ENCODE data around the gene WFDC5. TPM values are rescaled to one million over a fixed set of nuclear protein-coding genes. Genes with fewer than 3 reads are reported as not detected.
A peak's percentile ranks its signal among the peaks of the same experiment; 100 is the strongest.

Gene WFDC5
- total and polyA plus RNA-seq, 5 experiments from 2014 or later, result not detected

GRCh38 chr20:45061244-45061643, 53.7 kb downstream of the WFDC5 start:
- H3K4me1 Mint-ChIP-seq, result peaks cover 40 to 83% (median 72%) of the 10 kb centered on the region in 4 donors
- ATAC-seq, result no peak
- H3K4me3 Mint-ChIP-seq, result no peak overlapping the region
- no peaks in the 10 kb centered on the region for H3K27me3 Mint-ChIP-seq
- POLR2A ChIA-PET, result interaction anchor here (1.5 kb wide), 1 partner anchor 10 kb away, joined by 4 read pairs; no protein-coding TSS in a partner anchor
- no peak for DNase-seq
- H3K9me3 Mint-ChIP-seq, result no peaks in the 10 kb centered on the region
- peaks cover 8 to 82% (median 13%) of the 10 kb centered on the region in 3 donors for H3K36me3 Mint-ChIP-seq
- H3K27ac Mint-ChIP-seq, result peak overlapping the region in 5 of 10 donors; percentile 19 to 58 (median 31)

GRCh38 chr20:45060294-45060693, 54.7 kb downstream of the WFDC5 start:
- no peak for ATAC-seq
- Mint-ChIP-seq H3K27ac (peak overlapping the region in 9 of 10 donors; percentile 9 to 80 (median 41)), H3K36me3 (peaks cover 8 to 85% (median 13%) of the 10 kb centered on the region in 3 donors), H3K4me3 (no peak overlapping the region), H3K9me3 (no peaks in the 10 kb centered on the region), H3K4me1 (peaks cover 45 to 87% (median 75%) of the 10 kb centered on the region in 4 donors), H3K27me3 (no peaks in the 10 kb centered on the region)
- POLR2A ChIA-PET, result interaction anchor here (1.1 to 1.5 kb wide), 2 partner anchors 9 to 11 kb away, joined by 3 to 4 read pairs; no protein-coding TSS in a partner anchor
- DNase-seq, result no peak

Other genes with a start within 250 kb of the WFDC5 start
- gene YWHAB, start 229.5 kb downstream of the WFDC5 start, total RNA-seq, result 100 to 1,000 TPM; 209 to 221 TPM
- 100 to 1,000 TPM; 510 to 529 (median 523) TPM for gene YWHAB, start 229.5 kb downstream of the WFDC5 start, polyA plus RNA-seq
- gene PABPC1L, start 205.1 kb downstream of the WFDC5 start, total RNA-seq, result 10 to 100 TPM; 63.2 to 63.4 TPM
- gene PABPC1L, start 205.1 kb downstream of the WFDC5 start, polyA plus RNA-seq, result under 1 TPM; 0.28 to 0.74 (median 0.73) TPM
- gene TOMM34, start 154.8 kb downstream of the WFDC5 start, total RNA-seq, result 10 to 100 TPM in 1 of 2 experiments, 1 to 10 TPM in 1; 9.3 to 11.0 TPM
- 10 to 100 TPM; 12.7 to 27.2 (median 14.5) TPM for gene TOMM34, start 154.8 kb downstream of the WFDC5 start, polyA plus RNA-seq
- gene STK4, start 148.7 kb downstream of the WFDC5 start, total RNA-seq, result 100 to 1,000 TPM; 342 to 354 TPM
- 100 to 1,000 TPM; 178 to 192 (median 188) TPM for gene STK4, start 148.7 kb downstream of the WFDC5 start, polyA plus RNA-seq
- gene KCNS1, start 14.0 kb downstream of the WFDC5 start, total RNA-seq, result not detected
- not detected for gene KCNS1, start 14.0 kb downstream of the WFDC5 start, polyA plus RNA-seq
- gene WFDC12, start 9.3 kb upstream of the WFDC5 start, total RNA-seq, result not detected
- gene WFDC12, start 9.3 kb upstream of the WFDC5 start, polyA plus RNA-seq, result not detected
- gene PI3, start 59.7 kb upstream of the WFDC5 start, total RNA-seq, result not detected
- gene PI3, start 59.7 kb upstream of the WFDC5 start, polyA plus RNA-seq, result not detected
- not detected for gene SEMG1, start 91.9 kb upstream of the WFDC5 start, total RNA-seq
- not detected for gene SEMG1, start 91.9 kb upstream of the WFDC5 start, polyA plus RNA-seq
- not detected for gene SEMG2, start 106.2 kb upstream of the WFDC5 start, total RNA-seq
- not detected for gene SEMG2, start 106.2 kb upstream of the WFDC5 start, polyA plus RNA-seq
- gene SLPI, start 139.4 kb upstream of the WFDC5 start, total RNA-seq, result not detected
- gene SLPI, start 139.4 kb upstream of the WFDC5 start, polyA plus RNA-seq, result not detected
- gene RBPJL, start 191.7 kb upstream of the WFDC5 start, total RNA-seq, result not detected
- not detected for gene RBPJL, start 191.7 kb upstream of the WFDC5 start, polyA plus RNA-seq
- gene MATN4, start 193.1 kb upstream of the WFDC5 start, total RNA-seq, result not detected
- gene MATN4, start 193.1 kb upstream of the WFDC5 start, polyA plus RNA-seq, result not detected
- under 1 TPM; 0.25 to 0.31 TPM for gene SDC4, start 233.2 kb upstream of the WFDC5 start, total RNA-seq
- under 1 TPM in 2 of 3 donors, not detected in 1; 0.09 to 0.24 TPM for gene SDC4, start 233.2 kb upstream of the WFDC5 start, polyA plus RNA-seq
- 10 to 100 TPM; 58.7 to 62.5 TPM for gene SYS1, start 248.0 kb upstream of the WFDC5 start, total RNA-seq
- 10 to 100 TPM; 34.2 to 46.1 (median 36.2) TPM for gene SYS1, start 248.0 kb upstream of the WFDC5 start, polyA plus RNA-seq